GM18907 (cell line): ENCODE data around the gene CTDP1.
"Not testable (repeated sequence)": the region's sequence is repeated elsewhere in the genome, so short reads cannot be mapped to it uniquely, and the experiment has no call there.

ENCODE experiments used
- ATAC-seq: cut with Tn5 transposase; IDR thresholded peaks from one replicate; pipeline ENCODE4 v1.9.1; 2021; ENCODE audit warnings: mild to moderate bottlenecking, moderate library complexity; ENCODE audit not compliant: unreplicated experiment

The CTDP1 gene

GRCh38 chr18:79681484-79682387 is 2.1 kb downstream of the CTDP1 start:
- no peak for ATAC-seq

- ATAC-seq = no peak
These were observed 2.9 kb downstream of the CTDP1 start for GRCh38 chr18:79682481-79682880.

- ATAC-seq = no peak
These were observed 3.5 kb downstream of the CTDP1 start for GRCh38 chr18:79682894-79683625.

- ATAC-seq = no peak
These were observed 4.2 kb downstream of the CTDP1 start for GRCh38 chr18:79683626-79684282.

GRCh38 chr18:79684283-79684631 is 4.7 kb downstream of the CTDP1 start:
- ATAC-seq = no peak

GRCh38 chr18:79684787-79685186 is 5.2 kb downstream of the CTDP1 start:
- ATAC-seq = no peak

- ATAC-seq = no peak
These were observed 5.7 kb downstream of the CTDP1 start for GRCh38 chr18:79685281-79685680.

- no peak for ATAC-seq
These were observed 6.4 kb downstream of the CTDP1 start for GRCh38 chr18:79685971-79686370.

- ATAC-seq = no peak
These were observed 8.2 kb downstream of the CTDP1 start for GRCh38 chr18:79687806-79688205.

GRCh38 chr18:79690071-79690470 is 10.5 kb downstream of the CTDP1 start:
- no peak for ATAC-seq

- no peak for ATAC-seq
These were observed 11.2 kb downstream of the CTDP1 start for GRCh38 chr18:79690586-79691482.

GRCh38 chr18:79692056-79692455 is 12.5 kb downstream of the CTDP1 start:
- ATAC-seq = no peak

- ATAC-seq = no peak
These were observed 13.3 kb downstream of the CTDP1 start for GRCh38 chr18:79692886-79693285.

GRCh38 chr18:79693561-79694205 is 14.1 kb downstream of the CTDP1 start:
- ATAC-seq = no peak

GRCh38 chr18:79694206-79694894 is 14.7 kb downstream of the CTDP1 start:
- ATAC-seq = not testable (repeated sequence)

- ATAC-seq = no peak
These were observed 15.3 kb downstream of the CTDP1 start for GRCh38 chr18:79694895-79695213.

GRCh38 chr18:79695269-79695668 is 15.7 kb downstream of the CTDP1 start:
- ATAC-seq = no peak

- no peak for ATAC-seq
These were observed 16.6 kb downstream of the CTDP1 start for GRCh38 chr18:79695856-79696850.
